NT2/D1 (cell line): ENCODE measurements around the gene MYO5B.

Source experiments
- SUZ12 ChIP-seq: IDR thresholded peaks from 2 replicates; pipeline ENCODE4 v1.6.1; 2011; ENCODE audit not compliant: insufficient read length, insufficient read depth; ENCODE audit errors: extremely low read depth
- YY1 ChIP-seq: IDR thresholded peaks from 2 replicates; pipeline ENCODE4 v1.6.1; 2011; ENCODE audit not compliant: insufficient read length, insufficient read depth
- ZNF274 ChIP-seq: IDR thresholded peaks from 2 replicates; pipeline ENCODE4 v1.6.1; 2011; ENCODE audit warnings: mild to moderate bottlenecking, low read depth, low read length

GRCh38 chr18:49886891-49887764 lies 307.8 kb downstream of the MYO5B start:
- TF ChIP-seq SUZ12, result no peak
- TF ChIP-seq ZNF274, result no peak
- TF ChIP-seq YY1, result no peak
